Transverse colon (tissue), 3 donors: ENCODE measurements around the gene HAUS1.

Experiments
- POLR2A ChIP-seq: fragments of 450-650 bp; IDR thresholded peaks from one replicate; pipeline ENCODE4 v1.6.1; 2016; ENCODE audit warnings: antibody characterized with exemption, mild to moderate bottlenecking, moderate library complexity
- TF ChIP-seq, protein P1 (sequence below), 5 experiments: fragments of 200-600 bp in 3 of 5; fragments of 450-650 bp in 2 of 5; sonication (generic) in 3 of 5; IDR thresholded peaks; 1 replicate in 2 of 5; 2 replicates in 3 of 5; pipeline ENCODE4 v1.5.1; 2016 to 2017; ENCODE audit warnings: antibody characterized with exemption in 5 of 5, inconsistent platforms in 3 of 5, mild to moderate bottlenecking in 2 of 5, moderate library complexity in 1 of 5

DNA sequence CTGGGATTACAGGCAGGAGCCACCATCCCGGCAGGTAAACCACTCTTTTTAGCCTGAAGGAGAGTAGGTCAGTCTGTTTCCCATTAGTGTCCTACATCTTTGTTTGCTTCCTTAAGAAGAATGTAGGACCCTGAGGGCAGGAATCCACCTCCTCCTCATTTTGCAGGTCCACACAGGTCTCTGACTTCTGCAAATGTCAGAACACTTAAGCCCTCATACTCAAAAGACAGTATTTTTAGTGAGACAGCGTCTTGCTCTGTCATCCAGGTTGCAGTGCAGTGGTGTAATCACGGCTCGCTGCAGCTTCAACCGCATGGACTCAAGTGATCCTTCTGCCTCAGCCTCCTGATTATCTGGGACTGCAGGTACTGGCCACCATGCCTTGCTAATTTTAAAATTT is 41.4 kb upstream of the HAUS1 start:
- TF ChIP-seq, protein P1, sequence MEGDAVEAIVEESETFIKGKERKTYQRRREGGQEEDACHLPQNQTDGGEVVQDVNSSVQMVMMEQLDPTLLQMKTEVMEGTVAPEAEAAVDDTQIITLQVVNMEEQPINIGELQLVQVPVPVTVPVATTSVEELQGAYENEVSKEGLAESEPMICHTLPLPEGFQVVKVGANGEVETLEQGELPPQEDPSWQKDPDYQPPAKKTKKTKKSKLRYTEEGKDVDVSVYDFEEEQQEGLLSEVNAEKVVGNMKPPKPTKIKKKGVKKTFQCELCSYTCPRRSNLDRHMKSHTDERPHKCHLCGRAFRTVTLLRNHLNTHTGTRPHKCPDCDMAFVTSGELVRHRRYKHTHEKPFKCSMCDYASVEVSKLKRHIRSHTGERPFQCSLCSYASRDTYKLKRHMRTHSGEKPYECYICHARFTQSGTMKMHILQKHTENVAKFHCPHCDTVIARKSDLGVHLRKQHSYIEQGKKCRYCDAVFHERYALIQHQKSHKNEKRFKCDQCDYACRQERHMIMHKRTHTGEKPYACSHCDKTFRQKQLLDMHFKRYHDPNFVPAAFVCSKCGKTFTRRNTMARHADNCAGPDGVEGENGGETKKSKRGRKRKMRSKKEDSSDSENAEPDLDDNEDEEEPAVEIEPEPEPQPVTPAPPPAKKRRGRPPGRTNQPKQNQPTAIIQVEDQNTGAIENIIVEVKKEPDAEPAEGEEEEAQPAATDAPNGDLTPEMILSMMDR (IDR thresholded peaks at IDR 0.05): no peak
- TF ChIP-seq POLR2A: no peak
